GM23338 (cell line): Measurements from ENCODE around the gene PKHD1. TPM values are rescaled to one million over a fixed set of nuclear protein-coding genes. Genes with fewer than 3 reads are reported as not detected.

Experiments used
- ATAC-seq: fragments of 200-7000 bp; cut with Tn5 transposase; 3 replicates; pipeline ENCODE4 v1.9.1; 2020
- DNase-seq: peaks from one replicate; pipeline ENCODE4 v3.0.0-alpha.2; 2015; ENCODE audit warnings: low spot score
- H2AFZ ChIP-seq: fragments of 200-600 bp; sonication (generic); 2 replicates; pipeline ENCODE4 v1.8.0; 2016; ENCODE audit warnings: antibody characterized with exemption, mild to moderate bottlenecking, moderate library complexity
- H3F3A ChIP-seq: fragments of 200-600 bp; sonication (generic); replicated peaks from 2 replicates; pipeline ENCODE4 v1.8.0; 2017; ENCODE audit warnings: antibody characterized with exemption, mixed run types, low read depth
- H3K27ac ChIP-seq: fragments of 200-600 bp; sonication (generic); 2 replicates; pipeline ENCODE4 v1.6.1; 2016; ENCODE audit warnings: low read depth
- H3K27me3 ChIP-seq: fragments of 200-600 bp; sonication (generic); 2 replicates; pipeline ENCODE4 v1.8.0; 2016; ENCODE audit warnings: mild to moderate bottlenecking, mixed run types, moderate library complexity; ENCODE audit not compliant: insufficient read depth
- H3K36me3 ChIP-seq: fragments of 200-600 bp; sonication (generic); 2 replicates; pipeline ENCODE4 v1.8.0; 2016; ENCODE audit warnings: mild to moderate bottlenecking; ENCODE audit not compliant: insufficient read depth
- H3K4me1 ChIP-seq: fragments of 200-600 bp; sonication (generic); 2 replicates; pipeline ENCODE4 v1.8.0; 2016; ENCODE audit warnings: mild to moderate bottlenecking, moderate library complexity; ENCODE audit not compliant: insufficient read depth
- H3K4me2 ChIP-seq: fragments of 200-600 bp; sonication (generic); 2 replicates; pipeline ENCODE4 v1.7.1; 2017; ENCODE audit warnings: mixed run types
- H3K4me3 ChIP-seq: fragments of 200-600 bp; sonication (generic); 2 replicates; pipeline ENCODE4 v1.6.1; 2016; ENCODE audit warnings: mixed run types
- H3K79me2 ChIP-seq: fragments of 200-600 bp; sonication (generic); replicated peaks from 2 replicates; pipeline ENCODE4 v1.8.0; 2017; ENCODE audit warnings: mild to moderate bottlenecking; ENCODE audit not compliant: insufficient read depth
- H3K9me2 ChIP-seq: fragments of 200-600 bp; sonication (generic); 2 replicates; pipeline ENCODE4 v1.8.0; 2017; ENCODE audit not compliant: insufficient read depth
- H4K20me1 ChIP-seq: fragments of 200-600 bp; sonication (generic); replicated peaks from 2 replicates; pipeline ENCODE4 v1.8.0; 2017; ENCODE audit warnings: mild to moderate bottlenecking; ENCODE audit not compliant: insufficient read depth
- H3K27ac Mint-ChIP-seq: 2 replicates; pipeline ENCODE4 v1.8.0; 2020; ENCODE audit warnings: inconsistent platforms, mild to moderate bottlenecking, moderate library complexity, mixed read lengths
- H3K27me3 Mint-ChIP-seq: 3 replicates; pipeline ENCODE4 v1.8.0; 2022; ENCODE audit warnings: low read depth, mild to moderate bottlenecking, moderate library complexity, mixed read lengths, inconsistent platforms; ENCODE audit not compliant: insufficient read depth, poor library complexity
- H3K36me3 Mint-ChIP-seq: 3 replicates; pipeline ENCODE4 v1.8.0; 2021; ENCODE audit warnings: low read depth, mild to moderate bottlenecking, inconsistent platforms, moderate library complexity, mixed read lengths
- H3K4me1 Mint-ChIP-seq: 3 replicates; pipeline ENCODE4 v1.8.0; 2020; ENCODE audit warnings: mild to moderate bottlenecking, inconsistent platforms, mixed read lengths
- H3K4me3 Mint-ChIP-seq: 3 replicates; pipeline ENCODE4 v1.8.0; 2021; ENCODE audit warnings: moderate library complexity, mild to moderate bottlenecking, inconsistent platforms, mixed read lengths
- H3K9me3 Mint-ChIP-seq: 3 replicates; pipeline ENCODE4 v1.8.0; 2020; ENCODE audit warnings: moderate library complexity, mild to moderate bottlenecking, inconsistent platforms, mixed read lengths
- CREB1 ChIP-seq: fragments of 250-450 bp; sonication (Bioruptor Pico); IDR thresholded peaks from 2 replicates; pipeline ENCODE4 v1.5.0; 2020; ENCODE audit warnings: low read depth, mild to moderate bottlenecking, moderate library complexity
- ETS1 ChIP-seq: IDR thresholded peaks from 2 replicates; pipeline ENCODE4 v1.6.1; 2016; ENCODE audit warnings: antibody characterized with exemption
- EZH2 ChIP-seq: fragments of 200-600 bp; sonication (generic); IDR thresholded peaks from one replicate; pipeline ENCODE4 v1.8.0; 2017; ENCODE audit warnings: antibody characterized with exemption, mild to moderate bottlenecking, low read depth; ENCODE audit not compliant: unreplicated experiment
- EZH2phosphoT487 ChIP-seq: fragments of 200-600 bp; sonication (generic); IDR thresholded peaks from one replicate; pipeline ENCODE4 v1.8.1; 2018; ENCODE audit warnings: antibody characterized with exemption; ENCODE audit not compliant: unreplicated experiment
- JUNB ChIP-seq: IDR thresholded peaks from one replicate; pipeline ENCODE4 v1.6.1; 2016; ENCODE audit warnings: antibody characterized with exemption; ENCODE audit not compliant: unreplicated experiment
- NANOG ChIP-seq: IDR thresholded peaks from 2 replicates; pipeline ENCODE4 v1.6.1; 2016; ENCODE audit warnings: antibody characterized with exemption, borderline replicate concordance
- POLR2AphosphoS5 ChIP-seq: IDR thresholded peaks from 2 replicates; pipeline ENCODE4 v1.6.1; 2016; ENCODE audit warnings: antibody characterized with exemption, low read depth
- REST ChIP-seq: IDR thresholded peaks from one replicate; pipeline ENCODE4 v1.6.1; 2018; ENCODE audit warnings: antibody characterized with exemption; ENCODE audit not compliant: unreplicated experiment
- STAT1 ChIP-seq: IDR thresholded peaks from one replicate; pipeline ENCODE4 v1.6.1; 2016; ENCODE audit warnings: antibody characterized with exemption; ENCODE audit not compliant: unreplicated experiment
- ZNF114 ChIP-seq: fragments of 250-450 bp; sonication (Bioruptor Pico); IDR thresholded peaks from 2 replicates; pipeline ENCODE4 v1.5.0; 2020; ENCODE audit warnings: mild to moderate bottlenecking, moderate library complexity
- ZNF331 ChIP-seq: fragments of 250-450 bp; sonication (Bioruptor Pico); IDR thresholded peaks from 2 replicates; pipeline ENCODE4 v1.5.0; 2020; ENCODE audit warnings: low read depth, mild to moderate bottlenecking, moderate library complexity
- ZNF462 ChIP-seq: fragments of 250-450 bp; sonication (Bioruptor Pico); IDR thresholded peaks from 2 replicates; pipeline ENCODE4 v1.5.0; 2020; ENCODE audit warnings: mild to moderate bottlenecking, moderate library complexity
- polyA plus RNA-seq: library from polyadenylated mRNA; unstranded; fragments of >200 nt; fragmentation: Nextera tagmentation; extraction: Ambion mirVana; gene quantifications from 2 replicates; pipeline ENCODE4 v1.2.1, GENCODE V29; 2016
- total RNA-seq: library from RNA; depleted of rRNA; stranded (reverse); fragments of >200 nt; shearing (Covaris generic); gene quantifications from 2 replicates; pipeline ENCODE4 v1.2.3, GENCODE V29; 2014
- TF ChIP-seq, protein P1 (sequence below), 2 experiments: fragments of 200-600 bp in 1 of 2; sonication (generic) in 1 of 2; conservative IDR thresholded peaks; 2 replicates each; pipeline versions ENCODE4 v1.5.1 to v1.6.1; 2016 to 2017; ENCODE audit warnings: antibody characterized with exemption in 2 of 2, low read depth in 2 of 2, mild to moderate bottlenecking in 2 of 2, moderate library complexity in 1 of 2

PKHD1 gene
- total and polyA plus RNA-seq, 2 experiments from 2014 or later = 0.03 to 0.07 TPM

DNA sequence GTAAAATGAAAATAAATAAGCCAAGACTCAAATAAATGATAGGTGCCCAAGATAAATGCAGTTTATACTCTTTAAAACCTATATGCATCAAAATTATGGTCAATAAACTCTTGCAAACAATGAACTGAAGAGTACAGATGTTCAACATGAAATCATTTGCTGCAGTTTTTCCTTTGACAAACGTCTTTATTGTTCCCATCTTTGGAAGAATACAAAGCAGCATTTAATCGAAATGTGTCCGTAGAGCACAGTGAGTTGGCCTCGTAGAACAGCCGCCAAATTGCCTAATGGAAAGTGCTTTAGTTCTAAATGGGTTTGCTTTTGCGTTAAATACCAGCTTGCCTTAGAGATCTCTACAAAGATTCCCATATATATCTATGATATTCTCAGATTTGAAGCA lies 447.4 kb downstream of the PKHD1 start:
- ATAC-seq = no peak
- H3K9me3 Mint-ChIP-seq = no peaks in the 10 kb centered on the region

More for the DNA sequence above, 447.4 kb downstream of the PKHD1 start:
- H3K4me3 ChIP-seq = no peak overlapping the region
- H3F3A ChIP-seq = no peaks in the 10 kb centered on the region
- H3K4me3 Mint-ChIP-seq = no peak overlapping the region
- H3K4me2 ChIP-seq = no peak overlapping the region
- TF ChIP-seq EZH2 = no peak
- no peak for TF ChIP-seq ZNF462
- TF ChIP-seq ETS1 = no peak
- no peak for TF ChIP-seq EZH2phosphoT487
- TF ChIP-seq, protein P1, sequence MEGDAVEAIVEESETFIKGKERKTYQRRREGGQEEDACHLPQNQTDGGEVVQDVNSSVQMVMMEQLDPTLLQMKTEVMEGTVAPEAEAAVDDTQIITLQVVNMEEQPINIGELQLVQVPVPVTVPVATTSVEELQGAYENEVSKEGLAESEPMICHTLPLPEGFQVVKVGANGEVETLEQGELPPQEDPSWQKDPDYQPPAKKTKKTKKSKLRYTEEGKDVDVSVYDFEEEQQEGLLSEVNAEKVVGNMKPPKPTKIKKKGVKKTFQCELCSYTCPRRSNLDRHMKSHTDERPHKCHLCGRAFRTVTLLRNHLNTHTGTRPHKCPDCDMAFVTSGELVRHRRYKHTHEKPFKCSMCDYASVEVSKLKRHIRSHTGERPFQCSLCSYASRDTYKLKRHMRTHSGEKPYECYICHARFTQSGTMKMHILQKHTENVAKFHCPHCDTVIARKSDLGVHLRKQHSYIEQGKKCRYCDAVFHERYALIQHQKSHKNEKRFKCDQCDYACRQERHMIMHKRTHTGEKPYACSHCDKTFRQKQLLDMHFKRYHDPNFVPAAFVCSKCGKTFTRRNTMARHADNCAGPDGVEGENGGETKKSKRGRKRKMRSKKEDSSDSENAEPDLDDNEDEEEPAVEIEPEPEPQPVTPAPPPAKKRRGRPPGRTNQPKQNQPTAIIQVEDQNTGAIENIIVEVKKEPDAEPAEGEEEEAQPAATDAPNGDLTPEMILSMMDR (conservative IDR thresholded peaks at IDR 0.05; ENCODE audit: low read depth in 2 of 2) = no peak
- TF ChIP-seq POLR2AphosphoS5 = no peak
- TF ChIP-seq ZNF114 = no peak
- TF ChIP-seq JUNB = no peak
- no peak for TF ChIP-seq ZNF331 (CRISPR knock-in tag)
- TF ChIP-seq CREB1 (CRISPR knock-in tag) = no peak
- TF ChIP-seq REST = no peak
- no peak for TF ChIP-seq STAT1
- no peak for TF ChIP-seq NANOG
- H3K36me3 Mint-ChIP-seq = no peaks in the 10 kb centered on the region
- no peak overlapping the region for H3K27ac ChIP-seq
- no peaks in the 10 kb centered on the region for H3K27me3 ChIP-seq
- H3K27ac Mint-ChIP-seq = no peak overlapping the region
- no peak for DNase-seq
- H3K36me3 ChIP-seq = no peaks in the 10 kb centered on the region
- no peaks in the 10 kb centered on the region for H3K79me2 ChIP-seq
- H3K27me3 Mint-ChIP-seq = no peaks in the 10 kb centered on the region
- no peaks in the 10 kb centered on the region for H3K4me1 Mint-ChIP-seq
- H2AFZ ChIP-seq = no peak overlapping the region
- H3K4me1 ChIP-seq = no peaks in the 10 kb centered on the region
- H3K9me2 ChIP-seq = no peaks in the 10 kb centered on the region; the same call in 1 of the 2 replicates
- H4K20me1 ChIP-seq = no peaks in the 10 kb centered on the region
